CD8-positive, alpha-beta memory T cell (primary cell): ENCODE data around the gene PPP6R2. TPM values are rescaled to one million over a fixed set of nuclear protein-coding genes. Genes with fewer than 3 reads are reported as not detected.

Experiments used
- CTCF ChIA-PET: fragments of 350-600 bp; sonication (Branson Sonifier 250); formaldehyde crosslinking; loops from one replicate; lab custom pipeline; 2021; ENCODE audit warnings: antibody characterized with exemption; lab: Charles Lee
- POLR2A ChIA-PET: fragments of 350-600 bp; sonication (Branson Sonifier 250); formaldehyde crosslinking; loops from one replicate; lab custom pipeline; 2021; ENCODE audit warnings: antibody characterized with exemption; lab: Charles Lee
- DNase-seq, 5 donors: peaks; one replicate each; pipeline versions ENCODE4 v3.0.0 to v3.0.0-alpha.2; 2020 to 2022; ENCODE audit warnings: mixed read lengths in 1 of 5
- H3K27ac ChIP-seq: one replicate; pipeline ENCODE4 v1.7.0; 2013; ENCODE audit warnings: low read depth, mild to moderate bottlenecking, low read length, moderate library complexity
- H3K27me3 ChIP-seq: 2 replicates; pipeline ENCODE4 v1.7.0; 2013; ENCODE audit warnings: low read length, mild to moderate bottlenecking; ENCODE audit not compliant: insufficient read depth, poor library complexity, severe bottlenecking
- H3K36me3 ChIP-seq: 2 replicates; pipeline ENCODE4 v1.7.0; 2013; ENCODE audit warnings: mild to moderate bottlenecking, low read length, moderate library complexity; ENCODE audit not compliant: insufficient read depth
- H3K4me1 ChIP-seq: 2 replicates; pipeline ENCODE4 v1.7.0; 2013; ENCODE audit warnings: mild to moderate bottlenecking, low read length, moderate library complexity; ENCODE audit not compliant: insufficient read depth
- H3K4me3 ChIP-seq: 2 replicates; pipeline ENCODE4 v1.7.0; 2013; ENCODE audit warnings: mild to moderate bottlenecking, low read length
- H3K9me3 ChIP-seq: 2 replicates; pipeline ENCODE4 v1.7.0; 2013; ENCODE audit warnings: mild to moderate bottlenecking, low read length
- H3K27ac Mint-ChIP-seq, 8 donors: one replicate each; pipeline ENCODE4 v1.8.0; 2020 to 2021; ENCODE audit warnings: mixed read lengths in 8 of 8, mild to moderate bottlenecking in 6 of 8, inconsistent platforms in 3 of 8, moderate library complexity in 3 of 8
- H3K27me3 Mint-ChIP-seq, 2 donors: one replicate each; pipeline ENCODE4 v1.8.0; 2020 to 2021; ENCODE audit warnings: mixed read lengths in 2 of 2, mild to moderate bottlenecking in 1 of 2, moderate library complexity in 1 of 2
- H3K36me3 Mint-ChIP-seq, 3 donors: one replicate each; pipeline ENCODE4 v1.8.0; 2020 to 2021; ENCODE audit warnings: mixed read lengths in 3 of 3, inconsistent platforms in 1 of 3, mild to moderate bottlenecking in 1 of 3
- H3K4me1 Mint-ChIP-seq, 3 donors: one replicate each; pipeline ENCODE4 v1.8.0; 2020 to 2021; ENCODE audit warnings: mixed read lengths in 3 of 3, inconsistent platforms in 1 of 3, mild to moderate bottlenecking in 1 of 3
- H3K4me3 Mint-ChIP-seq, 7 donors: one replicate each; pipeline ENCODE4 v1.8.0; 2020 to 2021; ENCODE audit warnings: mixed read lengths in 7 of 7, mild to moderate bottlenecking in 6 of 7, moderate library complexity in 4 of 7, inconsistent platforms in 2 of 7
- H3K9me3 Mint-ChIP-seq, 5 donors: one replicate each; pipeline ENCODE4 v1.8.0; 2020 to 2022; ENCODE audit warnings: mixed read lengths in 5 of 5, mild to moderate bottlenecking in 3 of 5, moderate library complexity in 2 of 5, inconsistent platforms in 1 of 5
- polyA plus RNA-seq: library from polyadenylated mRNA; unstranded; fragments of 300-500 nt; fragmentation: Illumina TruSeq; gene quantifications from one replicate; pipeline ENCODE4 v1.2.3, GENCODE V29; 2021
- total RNA-seq, 2 experiments: library from RNA; stranded (reverse); gene quantifications; one replicate each; pipeline ENCODE4 v1.2.3, GENCODE V29; 2021

The PPP6R2 gene
- total and polyA plus RNA-seq, 3 experiments from 2014 or later: 34.2 to 55.9 (median 49.7) TPM

DNA sequence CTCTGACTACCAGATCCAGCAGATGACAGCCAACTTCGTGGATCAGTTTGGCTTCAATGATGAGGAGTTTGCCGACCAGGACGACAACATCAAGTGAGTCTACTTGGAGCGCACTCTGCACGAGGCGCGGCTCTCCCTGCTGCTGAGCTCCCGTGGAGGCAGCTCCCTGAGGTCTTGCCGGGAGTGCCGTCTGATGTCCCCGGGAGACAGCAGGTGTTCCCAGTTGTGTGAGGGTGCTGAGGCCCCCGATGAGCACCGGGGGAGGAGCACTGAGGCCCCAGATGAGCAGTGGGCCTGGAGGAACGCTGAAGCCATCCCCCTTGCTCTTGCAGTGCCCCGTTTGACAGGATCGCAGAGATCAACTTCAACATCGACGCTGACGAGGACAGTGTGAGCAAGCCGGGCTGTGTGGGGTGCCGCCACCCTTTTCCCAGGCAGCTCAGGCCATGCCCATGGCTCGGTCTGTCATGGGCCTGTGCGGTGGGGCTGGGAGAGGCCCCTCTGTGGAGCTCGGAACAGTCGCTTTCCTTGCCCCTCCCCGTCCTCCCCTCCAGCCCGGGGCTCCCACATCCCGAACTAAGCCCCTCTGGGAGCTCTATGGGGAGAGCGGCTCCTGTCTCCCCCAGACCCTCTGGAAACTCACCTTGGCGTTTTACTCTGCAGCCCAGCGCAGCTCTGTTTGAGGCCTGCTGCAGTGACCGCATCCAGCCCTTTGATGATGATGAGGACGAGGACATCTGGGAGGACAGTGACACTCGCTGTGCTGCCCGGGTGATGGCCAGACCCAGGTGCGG lies 94.6 kb downstream of the PPP6R2 start:
- Histone ChIP-seq H3K4me3 (no peak overlapping the region), H3K4me1 (no peaks in the 10 kb centered on the region), H3K9me3 (no peaks in the 10 kb centered on the region), H3K27ac (no peak overlapping the region), H3K36me3 (peaks cover 5% of the 10 kb centered on the region), H3K27me3 (no peaks in the 10 kb centered on the region)
- DNase-seq: no peak
- ChIA-PET CTCF (interaction anchor here (1.8 kb wide), 1 partner anchor 60 kb away, joined by 8 read pairs; no protein-coding TSS in a partner anchor), POLR2A (no interaction called here)
- Mint-ChIP-seq H3K9me3 (no peaks in the 10 kb centered on the region), H3K27ac (peak overlapping the region in 2 of 8 donors; percentile 14 to 50), H3K36me3 (peaks cover 0 to 65% (median 2%) of the 10 kb centered on the region in 3 donors), H3K4me3 (no peak overlapping the region), H3K4me1 (peaks cover 0 to 3% (median 0%) of the 10 kb centered on the region in 3 donors), H3K27me3 (no peaks in the 10 kb centered on the region)

DNA sequence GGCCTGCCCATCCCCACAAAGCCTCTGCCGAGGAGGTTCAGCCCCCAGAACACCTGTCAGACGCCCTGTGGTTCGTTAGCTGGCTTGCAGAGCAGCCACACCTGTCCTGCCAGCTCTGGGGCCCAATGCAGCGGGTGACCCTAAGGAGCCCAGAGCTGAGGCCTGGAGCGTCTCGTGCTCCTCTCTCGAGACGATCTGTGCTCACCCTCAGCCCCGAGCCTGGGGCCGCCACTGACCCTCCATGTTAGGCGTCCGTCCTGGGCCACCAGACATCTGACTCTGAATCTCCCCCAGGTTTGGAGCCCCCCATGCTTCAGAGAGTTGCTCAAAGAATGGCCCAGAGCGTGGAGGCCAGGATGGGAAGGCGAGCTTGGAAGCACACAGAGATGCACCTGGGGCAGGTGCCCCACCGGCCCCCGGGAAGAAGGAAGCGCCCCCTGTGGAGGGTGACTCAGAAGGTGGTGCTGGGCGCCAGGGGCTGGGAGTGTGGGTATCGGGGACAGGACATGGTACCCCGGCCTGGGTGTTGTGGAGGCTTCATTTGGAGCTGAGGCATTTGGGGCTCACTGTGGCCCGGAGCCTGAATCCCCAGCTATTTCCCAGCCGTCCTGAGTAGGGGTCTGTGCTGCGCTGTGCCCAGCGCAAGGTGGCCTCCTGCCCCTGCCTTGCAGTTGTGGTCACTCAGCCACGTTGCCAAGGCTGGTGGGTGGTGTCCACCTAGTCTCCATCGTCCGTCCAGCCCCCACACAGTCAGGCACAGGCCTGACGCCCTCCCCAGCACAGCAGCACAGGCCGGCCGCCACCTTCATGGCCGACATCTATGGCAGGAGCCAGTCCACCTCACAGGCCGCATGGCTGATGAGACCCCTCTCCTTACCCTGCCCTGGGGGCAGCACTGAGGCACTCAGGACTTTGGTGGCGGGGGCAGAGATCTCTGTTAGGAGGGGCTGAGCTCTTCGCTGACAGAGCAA lies 95.5 kb downstream of the PPP6R2 start:
- Histone ChIP-seq H3K27me3 (no peaks in the 10 kb centered on the region), H3K36me3 (peaks cover 5% of the 10 kb centered on the region), H3K4me3 (no peak overlapping the region), H3K27ac (no peak overlapping the region), H3K9me3 (no peaks in the 10 kb centered on the region), H3K4me1 (no peaks in the 10 kb centered on the region)
- no peaks in the 10 kb centered on the region for H3K27me3 Mint-ChIP-seq
- H3K4me1 Mint-ChIP-seq: peaks cover 6 to 11% (median 7%) of the 10 kb centered on the region in 3 donors
- POLR2A ChIA-PET: no interaction called here
- peak overlapping the region in 1 of 8 donors; percentile 92 for H3K27ac Mint-ChIP-seq
- H3K9me3 Mint-ChIP-seq: no peaks in the 10 kb centered on the region
- no peak overlapping the region for H3K4me3 Mint-ChIP-seq
- CTCF ChIA-PET: interaction anchor here (1.8 kb wide), 1 partner anchor 59 kb away, joined by 8 read pairs; no protein-coding TSS in a partner anchor
- DNase-seq: peak in 1 of 5 donors; percentile 52
- peaks cover 0 to 69% (median 4%) of the 10 kb centered on the region in 3 donors for H3K36me3 Mint-ChIP-seq

DNA sequence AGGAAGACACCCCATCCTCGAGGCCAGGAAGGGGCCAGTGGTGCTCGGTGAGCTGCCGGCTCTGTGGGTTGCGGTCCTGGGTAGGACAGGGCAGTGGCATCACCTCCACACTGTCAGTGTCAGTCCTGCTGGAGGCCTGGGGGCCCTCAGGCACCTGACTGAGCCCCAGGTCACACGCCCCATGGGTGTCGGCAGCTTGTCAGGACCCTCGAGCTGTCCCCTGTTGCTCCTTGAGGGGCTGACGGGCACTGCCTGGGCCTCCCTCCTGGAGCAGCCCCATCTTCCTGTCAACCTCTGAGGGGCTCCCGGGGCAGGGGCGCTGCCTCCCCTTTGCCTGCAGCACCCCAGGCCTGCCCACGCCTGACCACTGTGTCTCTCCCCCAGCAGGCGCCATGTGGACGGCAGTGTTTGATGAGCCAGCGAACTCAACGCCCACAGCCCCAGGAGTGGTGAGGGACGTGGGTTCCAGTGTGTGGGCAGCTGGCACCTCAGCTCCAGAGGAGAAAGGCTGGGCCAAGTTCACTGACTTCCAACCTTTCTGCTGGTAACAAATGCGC lies 96.3 kb downstream of the PPP6R2 start:
- Histone ChIP-seq H3K9me3 (no peaks in the 10 kb centered on the region), H3K4me3 (no peak overlapping the region), H3K27me3 (no peaks in the 10 kb centered on the region), H3K36me3 (peaks cover 5% of the 10 kb centered on the region), H3K27ac (no peak overlapping the region), H3K4me1 (no peaks in the 10 kb centered on the region)
- ChIA-PET POLR2A (no interaction called here), CTCF (interaction anchor here (1.8 kb wide), 1 partner anchor 59 kb away, joined by 8 read pairs; no protein-coding TSS in a partner anchor)
- Mint-ChIP-seq H3K36me3 (peaks cover 0 to 69% (median 4%) of the 10 kb centered on the region in 3 donors), H3K27me3 (no peaks in the 10 kb centered on the region), H3K27ac (peak overlapping the region in 2 of 8 donors; percentile 15 to 92), H3K9me3 (no peaks in the 10 kb centered on the region), H3K4me1 (peaks cover 6 to 17% (median 7%) of the 10 kb centered on the region in 3 donors), H3K4me3 (no peak overlapping the region)
- no peak for DNase-seq

DNA sequence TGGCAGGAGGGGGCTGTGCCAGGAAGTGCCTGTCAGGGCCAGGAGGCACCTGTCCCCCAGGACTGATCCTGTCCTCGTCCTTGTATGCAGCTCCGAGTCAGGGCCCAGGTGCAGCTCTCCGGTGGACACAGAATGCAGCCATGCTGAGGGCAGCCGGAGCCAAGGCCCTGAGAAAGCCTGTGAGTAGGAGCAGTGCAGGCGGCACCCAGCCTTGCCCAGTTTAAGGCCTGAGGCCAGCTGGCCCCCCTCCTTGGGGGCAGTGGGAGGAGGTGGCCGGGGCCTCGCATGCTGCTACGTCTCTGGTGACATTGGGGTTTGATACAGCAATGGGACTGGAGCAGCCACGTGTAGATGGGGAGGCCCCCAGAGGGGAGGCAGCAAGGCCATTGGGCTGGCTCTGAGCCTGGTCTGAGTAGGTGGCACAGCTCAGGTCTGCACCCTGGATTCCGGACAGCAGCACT lies 96.8 kb downstream of the PPP6R2 start:
- CTCF ChIA-PET: interaction anchor here (1.0 kb wide), 1 partner anchor 18 kb away, joined by 3 read pairs; no protein-coding TSS in a partner anchor
- Histone ChIP-seq H3K9me3 (no peaks in the 10 kb centered on the region), H3K27me3 (no peaks in the 10 kb centered on the region), H3K4me1 (peaks cover 4% of the 10 kb centered on the region), H3K36me3 (peaks cover 5% of the 10 kb centered on the region), H3K27ac (no peak overlapping the region), H3K4me3 (no peak overlapping the region)
- peaks cover 10 to 23% (median 11%) of the 10 kb centered on the region in 3 donors for H3K4me1 Mint-ChIP-seq
- DNase-seq: no peak
- H3K27ac Mint-ChIP-seq: peak overlapping the region in 2 of 8 donors; percentile 41 to 82
- no peaks in the 10 kb centered on the region for H3K9me3 Mint-ChIP-seq
- no peak overlapping the region for H3K4me3 Mint-ChIP-seq
- H3K36me3 Mint-ChIP-seq: peaks cover 0 to 67% (median 4%) of the 10 kb centered on the region in 3 donors
- POLR2A ChIA-PET: no interaction called here
- H3K27me3 Mint-ChIP-seq: no peaks in the 10 kb centered on the region

DNA sequence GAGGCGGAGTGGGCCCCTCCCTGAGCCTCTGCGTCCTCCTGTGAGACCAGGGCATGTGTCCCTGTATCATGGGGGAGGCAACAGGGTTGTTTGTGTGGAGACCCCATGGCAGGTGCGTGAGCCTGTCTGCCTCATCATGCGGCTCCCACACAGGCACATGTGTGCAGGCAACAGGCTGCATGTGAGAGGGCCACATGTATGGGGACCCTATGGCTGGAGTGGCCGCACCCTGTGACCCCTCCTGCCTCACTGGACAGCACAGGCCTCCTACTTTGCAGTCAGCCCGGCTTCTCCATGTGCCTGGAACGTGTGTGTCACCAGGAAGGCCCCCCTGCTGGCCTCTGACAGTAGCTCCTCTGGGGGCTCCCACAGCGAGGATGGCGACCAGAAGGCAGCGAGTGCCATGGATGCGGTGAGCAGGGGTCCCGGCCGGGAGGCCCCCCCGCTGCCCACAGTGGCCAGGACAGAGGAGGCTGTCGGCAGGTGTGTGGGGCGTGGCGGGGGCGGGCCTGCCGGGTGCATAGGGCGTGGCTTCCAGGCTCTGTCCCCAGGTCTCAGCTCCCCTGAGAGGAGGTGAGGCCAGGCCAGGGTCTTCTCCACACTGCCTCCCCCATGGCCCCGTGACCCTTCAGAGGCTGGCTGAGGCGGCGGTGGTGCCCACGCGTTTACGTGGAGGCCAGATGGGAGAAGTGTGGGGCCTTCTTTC lies 97.6 kb downstream of the PPP6R2 start:
- ChIA-PET CTCF (interaction anchor here (0.6 to 1.0 kb wide), 2 partner anchors 17 to 165 kb away, joined by 3 read pairs; no protein-coding TSS in a partner anchor), POLR2A (no interaction called here)
- peaks cover 18 to 30% (median 19%) of the 10 kb centered on the region in 3 donors for H3K4me1 Mint-ChIP-seq
- Histone ChIP-seq H3K4me1 (peaks cover 12% of the 10 kb centered on the region), H3K27me3 (no peaks in the 10 kb centered on the region), H3K36me3 (peaks cover 5% of the 10 kb centered on the region), H3K4me3 (no peak overlapping the region), H3K9me3 (no peaks in the 10 kb centered on the region), H3K27ac (no peak overlapping the region)
- no peak overlapping the region for H3K27ac Mint-ChIP-seq
- H3K36me3 Mint-ChIP-seq: peaks cover 0 to 65% (median 2%) of the 10 kb centered on the region in 3 donors
- H3K9me3 Mint-ChIP-seq: no peaks in the 10 kb centered on the region
- H3K4me3 Mint-ChIP-seq: no peak overlapping the region
- no peak for DNase-seq
- H3K27me3 Mint-ChIP-seq: no peaks in the 10 kb centered on the region

DNA sequence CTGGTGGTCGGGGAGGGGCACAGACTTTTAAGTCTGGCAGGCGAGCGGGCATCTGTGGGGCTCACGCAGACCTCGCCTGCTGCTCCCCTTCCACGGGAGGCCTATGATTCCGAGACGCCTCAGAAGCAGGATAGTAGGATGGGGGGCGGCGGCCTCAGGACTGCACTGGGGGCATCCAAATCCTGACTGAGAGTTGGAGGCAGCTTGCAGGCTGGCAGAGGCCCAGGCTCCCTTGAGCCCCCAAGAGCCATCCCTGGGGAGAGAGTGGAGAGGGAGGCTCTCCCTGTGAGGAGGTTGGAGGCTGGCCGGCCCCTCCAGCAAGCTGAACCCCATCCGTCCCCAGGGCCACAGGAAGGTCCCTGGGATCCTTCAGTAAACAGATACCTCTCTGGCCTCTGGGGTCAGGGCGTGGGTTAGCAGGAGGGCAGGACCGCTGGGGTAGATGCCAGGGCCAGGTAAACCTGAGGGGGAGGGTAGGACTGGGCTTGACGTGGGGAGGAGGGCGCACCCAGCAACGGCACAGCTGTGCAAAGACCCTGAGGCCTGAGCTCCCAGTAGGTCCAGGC lies 98.4 kb downstream of the PPP6R2 start:
- Histone ChIP-seq H3K4me1 (peaks cover 19% of the 10 kb centered on the region), H3K27me3 (no peaks in the 10 kb centered on the region), H3K36me3 (peaks cover 5% of the 10 kb centered on the region), H3K4me3 (no peak overlapping the region), H3K27ac (no peak overlapping the region), H3K9me3 (no peaks in the 10 kb centered on the region)
- H3K4me1 Mint-ChIP-seq: peaks cover 21 to 34% (median 22%) of the 10 kb centered on the region in 3 donors
- no peaks in the 10 kb centered on the region for H3K27me3 Mint-ChIP-seq
- DNase-seq: no peak
- POLR2A ChIA-PET: no interaction called here
- H3K4me3 Mint-ChIP-seq: no peak overlapping the region
- CTCF ChIA-PET: interaction anchor here (2.2 to 3.1 kb wide), 2 partner anchors 31 to 57 kb away, joined by 6 to 11 read pairs; no protein-coding TSS in a partner anchor
- H3K9me3 Mint-ChIP-seq: no peaks in the 10 kb centered on the region
- H3K36me3 Mint-ChIP-seq: peaks cover 0 to 65% (median 2%) of the 10 kb centered on the region in 3 donors
- peak overlapping the region in 1 of 8 donors; percentile 2 for H3K27ac Mint-ChIP-seq
